Activated CD4-positive, CD25-positive, alpha-beta regulatory T cell treated with anti-CD3 and anti-CD28 coated beads, Interleukin-2, amount 50 U/mL, for 24 hours (primary cell): ENCODE results near the gene NDUFAF4.

Experiments
- ATAC-seq, 2 donors: fragments of 150-1000 bp; cut with Tn5 transposase; one replicate each; pipeline ENCODE4 v1.10.0; 2021; ENCODE audit warnings: mild to moderate bottlenecking in 1 of 2, moderate library complexity in 1 of 2

The NDUFAF4 gene

DNA sequence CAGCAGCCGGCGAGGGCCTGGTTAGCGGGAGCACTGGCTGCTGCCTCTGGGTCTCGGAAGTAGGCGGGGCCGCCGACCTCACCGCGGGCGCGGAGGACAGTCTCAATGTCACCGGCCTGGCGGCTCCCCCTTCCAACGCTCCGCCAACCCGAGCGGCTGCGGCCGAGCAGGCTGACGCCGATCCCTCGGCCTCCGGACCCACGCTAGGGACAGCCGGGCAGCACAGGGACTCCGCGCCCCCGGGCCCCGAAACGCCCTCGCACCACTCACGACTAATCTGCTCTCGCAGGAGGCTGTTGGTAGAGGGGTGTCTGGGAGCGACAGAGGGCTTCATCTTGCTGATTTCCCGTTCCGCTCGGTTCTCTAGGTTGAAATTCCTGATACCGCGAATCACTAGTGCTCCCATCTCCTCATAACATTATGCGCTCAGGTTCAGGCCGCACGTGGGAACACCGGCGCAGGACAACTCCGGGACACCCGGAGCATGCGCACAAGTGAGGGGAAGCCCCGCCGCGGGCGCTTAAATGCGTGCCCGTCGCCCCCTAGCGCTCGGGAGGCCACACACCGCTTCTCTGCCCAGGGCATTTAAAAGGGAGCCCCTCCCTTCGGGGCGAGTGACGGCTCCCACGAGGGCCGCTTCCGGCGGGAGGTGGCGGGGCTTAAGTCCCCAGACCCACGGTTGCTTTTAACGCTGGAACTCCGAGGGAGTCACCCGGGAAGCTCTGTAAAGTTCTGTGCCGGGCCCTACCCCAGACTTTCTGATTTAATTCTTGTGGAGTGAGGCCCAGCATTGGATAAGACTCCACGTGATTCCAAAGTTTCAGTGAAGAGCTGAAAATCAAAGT lies at the start of gene NDUFAF4:
Gene NDUFAF4, minus strand, starts transcription at position 496 of the 845 bp plus-strand sequence. Its CDS starts 90 bp downstream, at position 406.
- ATAC-seq = peak; percentile 92 to 94

DNA sequence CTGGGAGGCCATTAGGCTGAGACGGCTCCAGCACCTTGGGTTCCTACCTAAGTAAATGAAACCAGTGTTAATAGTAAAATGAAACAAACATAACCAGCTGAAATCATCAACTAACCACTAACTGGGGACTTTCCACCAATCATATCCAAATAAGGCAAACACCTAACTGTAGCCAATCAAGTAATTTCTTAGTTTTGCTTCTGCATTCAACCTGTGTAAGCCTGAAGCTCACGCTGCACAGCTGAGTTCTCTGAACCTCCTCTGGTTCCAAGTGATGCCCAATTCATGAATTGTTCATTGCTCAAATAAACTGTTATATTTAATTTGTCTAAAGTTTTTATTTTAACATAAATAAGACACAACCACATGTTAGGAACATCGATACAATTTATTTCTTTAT lies 49.4 kb upstream of the NDUFAF4 start:
- peak; percentile 91 to 94 for ATAC-seq

DNA sequence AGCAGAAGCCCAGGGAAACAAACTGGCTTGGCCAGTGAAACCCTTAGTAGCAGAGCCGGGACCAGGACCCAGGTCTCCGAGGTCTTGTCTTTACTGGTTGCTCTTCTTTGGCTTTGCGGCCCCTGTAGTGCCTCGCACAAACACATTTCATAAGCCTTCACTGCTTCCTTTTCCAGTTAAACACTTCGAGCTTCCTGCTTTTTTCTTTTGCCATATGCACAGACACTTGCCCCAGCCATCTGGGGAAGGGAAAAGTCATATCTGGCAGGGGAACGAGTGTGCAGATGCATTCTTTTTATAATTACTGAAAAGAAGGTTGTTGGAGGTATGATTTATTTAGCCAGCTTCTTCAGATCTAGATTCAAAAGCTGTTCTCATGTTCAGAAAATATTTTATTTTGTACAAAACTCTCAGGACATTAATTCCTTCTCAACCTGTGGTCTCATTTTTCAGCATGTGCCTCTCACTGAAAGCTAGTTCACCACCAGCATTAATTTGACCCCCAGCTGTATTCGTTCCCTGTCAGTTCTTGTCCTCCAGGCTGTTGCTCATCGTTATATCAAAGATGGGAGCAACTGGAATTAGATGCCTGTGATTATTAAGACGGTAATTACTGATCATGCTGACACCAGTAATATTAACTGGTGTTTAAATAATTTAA lies 46.0 kb upstream of the NDUFAF4 start:
- no peak for ATAC-seq

DNA sequence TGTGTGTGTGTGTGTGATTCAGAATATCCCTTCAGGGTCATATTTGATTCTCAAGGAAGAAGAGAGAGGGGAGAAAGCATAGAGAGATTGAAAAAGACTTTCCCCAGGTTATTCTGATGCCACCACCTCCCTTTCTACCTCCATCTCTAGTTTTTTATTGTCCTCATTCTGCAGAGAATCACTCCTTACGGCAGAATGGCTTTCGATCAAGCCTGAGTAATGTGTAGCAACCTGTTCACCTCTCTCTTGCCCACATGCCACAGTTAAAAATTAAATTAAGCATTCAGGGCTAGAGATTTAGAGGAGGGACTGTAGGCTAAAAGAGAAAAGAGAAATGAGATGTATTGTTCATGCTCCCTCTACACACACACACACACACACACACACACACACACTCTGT lies 45.0 kb upstream of the NDUFAF4 start:
- ATAC-seq = no peak

DNA sequence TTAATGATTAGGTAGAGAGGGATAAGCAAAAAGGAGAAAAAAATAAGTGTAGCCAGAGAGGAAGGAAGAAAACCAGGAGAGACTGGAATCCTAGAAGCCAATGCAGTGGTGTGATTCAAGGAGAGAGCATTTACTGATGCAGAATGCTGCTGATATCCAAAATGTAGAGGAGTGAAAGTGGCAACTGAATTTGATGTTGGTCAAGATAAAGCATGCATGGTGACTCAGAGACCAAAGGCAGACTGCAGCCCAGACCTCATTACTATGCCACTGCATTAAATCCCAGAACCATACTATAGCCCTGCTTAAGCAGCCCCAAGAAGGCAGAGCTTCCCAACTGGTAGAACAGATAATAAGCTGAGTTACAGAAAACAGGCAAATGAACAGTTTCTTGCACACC lies 42.6 kb upstream of the NDUFAF4 start:
- ATAC-seq = no peak

DNA sequence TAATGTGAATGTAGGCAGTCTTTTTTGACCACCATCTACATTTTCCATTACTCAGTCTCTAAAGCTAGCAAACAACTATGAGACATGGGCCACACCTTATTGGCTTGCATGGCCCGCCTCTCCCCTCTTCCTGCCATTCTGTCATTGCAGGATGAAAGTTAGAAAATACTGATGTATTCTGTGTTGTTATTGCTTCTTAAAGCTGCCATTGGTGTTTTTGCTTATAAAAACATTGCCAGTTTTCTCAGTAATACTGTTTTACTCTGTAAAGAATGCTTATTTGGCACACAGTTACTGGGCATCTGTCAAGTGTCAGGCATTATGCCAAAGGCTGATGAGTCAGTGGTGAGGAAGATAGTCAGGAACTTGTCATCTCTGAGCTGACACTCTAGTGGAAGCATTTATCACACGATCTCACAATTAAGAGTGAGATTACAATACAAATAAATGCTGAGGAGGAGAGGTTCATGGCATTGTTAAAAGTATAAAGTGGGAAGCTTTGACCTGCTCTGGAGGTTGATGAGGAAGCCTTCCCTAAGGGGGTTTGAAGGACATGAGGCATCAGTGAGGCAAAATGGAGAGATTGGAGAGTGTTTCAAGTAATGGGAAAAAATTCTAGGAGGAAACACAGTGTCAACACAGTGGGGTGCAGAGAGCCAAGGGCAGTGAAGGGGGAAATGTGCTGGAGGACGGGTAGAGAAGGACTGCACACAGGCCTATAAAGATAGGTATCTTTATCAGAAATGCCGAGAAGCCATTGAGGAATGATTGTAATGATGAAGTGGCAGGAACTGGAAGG lies 41.5 kb upstream of the NDUFAF4 start:
- ATAC-seq = peak; percentile 70 to 73

DNA sequence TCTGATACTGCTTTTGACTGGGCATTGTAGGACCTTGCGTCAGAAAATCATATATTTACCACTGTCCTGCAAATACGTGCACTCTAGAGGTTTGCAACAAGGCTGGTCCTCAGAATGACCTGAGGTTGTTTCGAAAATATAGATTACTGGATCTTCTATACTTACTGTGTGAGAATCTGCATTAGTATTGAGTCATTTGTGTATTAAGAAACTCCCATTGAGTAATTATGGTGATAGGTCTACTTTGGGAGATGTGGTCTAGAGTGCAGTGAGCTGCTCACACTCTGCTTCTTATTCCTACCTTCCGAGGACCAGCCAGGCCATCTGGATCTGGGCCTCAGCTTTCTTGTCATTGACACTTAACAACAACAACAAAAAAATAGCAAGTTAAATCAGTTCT lies 36.4 kb upstream of the NDUFAF4 start:
- no peak for ATAC-seq

DNA sequence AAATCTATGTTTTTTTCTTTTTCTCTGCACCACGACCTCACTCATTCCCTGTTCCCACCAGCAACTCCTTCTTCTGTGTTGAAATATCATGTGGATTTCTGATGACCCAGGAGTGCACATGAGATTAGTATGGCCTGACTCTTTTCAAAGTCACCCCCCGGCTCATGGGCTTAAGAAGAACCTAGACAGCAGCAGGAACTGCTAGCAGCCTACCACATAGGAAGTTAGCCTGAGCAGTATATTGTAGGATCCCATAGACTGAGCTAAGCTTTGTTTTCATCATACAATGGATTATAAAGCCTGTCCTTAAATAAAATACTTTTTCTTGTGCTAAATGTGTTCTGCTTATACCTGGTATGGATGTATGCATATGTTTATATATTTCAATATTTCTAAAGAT lies 33.5 kb upstream of the NDUFAF4 start:
- no peak for ATAC-seq

DNA sequence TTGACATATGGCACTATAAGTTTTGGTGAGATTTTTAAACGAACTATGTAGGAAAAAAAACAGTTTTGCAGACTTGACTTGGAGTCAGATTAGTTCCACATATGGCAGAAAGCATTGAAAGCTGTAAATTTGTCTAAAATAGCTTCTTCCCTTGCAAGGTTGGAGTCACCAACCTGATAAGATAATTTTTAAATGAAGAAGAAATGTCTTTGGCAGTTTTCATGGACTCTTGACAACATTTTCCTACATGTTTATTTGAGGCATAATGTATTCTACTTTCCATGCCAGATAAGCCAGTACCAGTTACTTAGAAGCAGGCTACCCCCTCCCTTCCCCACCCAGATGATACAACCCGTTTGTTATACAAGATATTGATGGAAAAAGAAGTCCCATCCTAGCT lies 32.0 kb upstream of the NDUFAF4 start:
- ATAC-seq = no peak

DNA sequence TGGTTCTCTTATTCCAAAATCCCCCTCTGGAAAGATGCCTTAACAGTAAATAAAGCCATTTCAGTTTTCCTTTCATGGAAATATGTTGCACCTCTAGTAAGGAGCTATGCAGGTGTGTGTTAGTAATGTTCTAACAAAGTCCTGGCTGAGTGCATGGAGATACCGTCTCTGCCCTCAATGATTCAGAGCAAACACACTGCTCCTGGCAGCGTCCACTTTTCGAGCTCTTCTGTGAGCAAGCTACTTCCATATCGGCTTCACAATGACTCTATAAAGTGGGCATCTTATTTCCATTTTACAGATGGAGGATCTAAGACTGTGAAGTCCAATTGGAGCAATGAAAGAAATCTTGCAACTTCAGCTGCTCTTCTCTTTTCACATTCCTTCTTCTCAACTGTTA lies 30.0 kb upstream of the NDUFAF4 start:
- no peak for ATAC-seq

DNA sequence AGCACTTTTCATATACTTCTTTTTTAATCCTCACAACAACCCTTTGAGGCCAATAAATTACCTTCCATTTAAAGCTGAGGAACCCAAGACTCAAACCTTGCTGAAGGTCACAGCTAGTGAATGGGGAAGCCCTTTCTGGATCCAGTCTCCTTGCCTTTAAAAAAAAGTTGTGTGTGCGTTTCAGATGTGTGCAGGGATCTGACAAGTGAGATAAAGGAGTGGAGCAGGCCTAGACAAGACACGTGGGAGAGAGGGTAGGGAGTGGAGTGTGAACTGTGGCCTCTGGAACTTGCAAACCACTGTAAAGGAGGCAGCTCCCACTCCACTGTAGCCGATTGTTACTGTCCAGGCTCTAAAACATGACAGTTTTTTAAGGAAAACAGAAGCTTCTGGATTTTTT lies 28.7 kb upstream of the NDUFAF4 start:
- ATAC-seq = no peak

DNA sequence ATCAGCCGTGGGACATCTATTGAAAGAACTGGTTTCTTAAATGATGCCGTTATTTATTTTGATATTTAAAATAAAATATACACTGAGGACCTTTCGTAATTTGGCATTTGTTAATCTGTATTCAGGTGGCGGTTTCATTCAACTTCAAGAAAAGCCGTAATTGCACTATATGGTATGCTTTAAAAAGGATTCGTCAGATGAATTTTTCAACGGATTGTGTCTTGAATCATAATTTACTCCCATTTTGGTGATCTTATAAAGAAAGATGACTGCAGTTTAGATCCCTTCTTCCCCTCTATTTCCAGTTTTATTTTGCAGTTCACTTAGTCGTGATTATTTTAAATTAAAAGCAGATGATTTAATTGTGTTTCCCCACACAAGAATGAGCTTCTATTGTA lies 27.6 kb upstream of the NDUFAF4 start:
- no peak for ATAC-seq

DNA sequence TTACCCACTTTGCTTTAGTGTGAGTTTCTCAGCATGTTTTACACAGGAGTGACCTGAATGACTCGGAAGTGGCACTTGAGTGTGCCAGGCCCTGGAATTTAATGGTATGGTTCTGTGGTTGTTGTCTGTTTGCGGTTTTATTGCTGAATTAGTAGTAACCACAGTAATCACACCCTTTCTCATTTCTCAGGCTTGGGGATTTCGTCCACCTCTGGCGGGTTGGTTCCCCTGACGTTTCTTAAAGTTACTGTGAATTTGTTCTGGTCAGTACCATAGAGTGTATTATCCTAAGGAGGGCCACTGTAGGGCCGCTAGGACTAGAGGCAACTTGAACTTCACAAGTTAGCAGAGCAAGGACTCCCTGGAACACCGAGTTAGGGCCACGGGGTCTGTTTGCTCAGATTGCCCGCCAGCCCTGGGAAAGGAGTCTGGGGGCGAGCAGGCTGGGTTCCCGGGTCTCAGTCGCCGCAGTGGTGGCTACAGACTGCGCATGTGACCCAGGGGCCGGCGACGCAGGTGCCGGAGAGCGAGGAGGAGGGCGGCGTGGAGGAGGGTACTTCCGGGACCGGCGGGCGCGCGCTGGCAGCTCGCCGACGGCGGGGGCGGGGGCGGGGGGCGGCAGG lies 26.3 kb upstream of the NDUFAF4 start:
- peak; percentile 67 for ATAC-seq

DNA sequence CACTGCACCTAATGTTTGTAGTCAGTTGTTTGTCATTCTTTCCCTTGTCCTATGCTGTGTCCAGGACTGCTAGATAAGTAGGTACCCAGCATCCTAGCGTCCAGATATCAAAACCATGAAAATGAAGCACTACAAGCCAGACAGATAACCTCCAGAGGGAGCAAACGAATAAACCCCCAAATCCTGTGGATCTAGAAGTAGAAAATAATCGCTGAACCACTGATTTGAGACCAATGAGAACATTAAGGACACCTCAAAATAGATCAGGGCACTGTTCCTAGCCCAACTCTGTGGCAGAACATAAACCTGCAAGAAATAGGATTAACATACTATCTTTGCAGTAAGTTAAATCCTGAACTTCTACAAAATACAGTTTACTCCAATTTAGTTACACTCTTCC lies 25.7 kb upstream of the NDUFAF4 start:
- no peak for ATAC-seq

DNA sequence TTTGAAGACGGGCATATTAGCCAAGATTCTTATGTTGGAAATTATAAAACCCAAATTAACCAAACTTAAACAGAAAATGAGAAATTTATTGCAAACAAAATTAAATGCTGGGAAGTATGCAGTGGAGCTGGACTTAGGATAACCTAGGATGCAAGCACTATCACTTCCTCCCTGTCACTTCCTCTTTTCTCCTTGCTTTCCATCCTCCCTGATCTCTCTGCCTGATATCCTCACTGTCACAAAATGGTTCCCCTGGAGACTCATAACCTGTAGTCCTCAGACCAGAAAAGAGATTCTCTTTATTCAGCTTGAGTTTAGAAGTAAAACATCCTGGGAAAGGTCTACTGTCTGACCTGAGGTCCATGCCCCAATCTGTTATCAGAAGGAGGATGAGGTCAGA lies 19.4 kb upstream of the NDUFAF4 start:
- ATAC-seq = no peak

DNA sequence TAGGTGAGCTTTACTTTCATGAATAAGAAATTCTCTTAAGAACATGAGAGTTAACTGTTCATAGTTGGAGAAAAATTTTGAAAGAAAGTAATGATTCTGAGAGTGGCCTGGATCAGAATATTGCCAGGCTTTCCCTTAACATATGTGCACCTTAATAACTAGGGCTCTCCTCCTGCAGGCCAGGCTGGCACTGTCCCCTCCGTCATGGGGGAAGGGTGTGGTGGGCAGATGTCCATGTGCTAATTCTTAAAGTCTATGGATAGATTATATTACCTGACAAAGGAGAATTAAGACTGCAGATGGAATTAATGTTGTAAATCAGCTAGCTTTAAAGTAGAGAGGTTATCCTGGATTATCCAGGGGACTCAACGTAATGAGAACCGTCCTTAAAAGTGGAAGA lies 15.9 kb upstream of the NDUFAF4 start:
- no peak for ATAC-seq

DNA sequence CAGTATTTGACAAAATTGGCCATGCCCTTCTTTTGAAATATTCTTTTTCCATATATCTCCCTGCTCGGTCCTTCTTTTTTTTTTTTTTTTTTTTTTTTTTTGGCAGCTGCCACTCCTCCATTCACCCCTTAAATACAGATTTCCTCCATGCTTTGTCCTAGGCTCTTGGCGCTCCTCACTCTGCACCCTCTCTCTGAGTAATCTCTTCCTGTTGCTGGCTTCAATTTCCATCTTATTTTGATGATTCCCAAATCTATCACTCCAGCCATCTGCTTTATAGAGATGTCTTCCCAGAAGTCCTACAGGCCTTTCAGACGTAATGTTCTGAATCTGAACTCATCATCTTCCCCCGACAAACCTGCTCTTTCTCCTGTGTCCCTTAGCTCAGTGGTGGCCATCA lies 14.1 kb upstream of the NDUFAF4 start:
- no peak for ATAC-seq

DNA sequence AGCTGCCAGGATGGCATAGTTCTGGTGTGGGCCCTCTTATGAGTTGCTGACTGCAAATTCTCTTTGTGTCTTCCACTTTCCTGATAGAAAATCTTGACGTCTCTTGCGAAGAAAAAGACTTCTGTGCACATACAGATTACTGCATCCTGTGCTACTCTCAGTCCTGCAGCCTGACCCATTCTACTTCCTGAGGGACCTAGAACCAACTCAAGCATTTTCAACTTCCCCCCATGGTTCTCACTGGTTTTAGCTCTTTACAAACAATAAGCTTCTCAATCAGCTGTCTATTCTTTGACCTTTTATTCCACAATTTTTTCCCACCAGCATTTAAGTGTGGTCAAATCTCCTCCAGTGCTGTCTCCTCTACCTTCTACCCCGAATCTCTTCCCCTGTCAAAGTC lies 13.5 kb upstream of the NDUFAF4 start:
- ATAC-seq = no peak

DNA sequence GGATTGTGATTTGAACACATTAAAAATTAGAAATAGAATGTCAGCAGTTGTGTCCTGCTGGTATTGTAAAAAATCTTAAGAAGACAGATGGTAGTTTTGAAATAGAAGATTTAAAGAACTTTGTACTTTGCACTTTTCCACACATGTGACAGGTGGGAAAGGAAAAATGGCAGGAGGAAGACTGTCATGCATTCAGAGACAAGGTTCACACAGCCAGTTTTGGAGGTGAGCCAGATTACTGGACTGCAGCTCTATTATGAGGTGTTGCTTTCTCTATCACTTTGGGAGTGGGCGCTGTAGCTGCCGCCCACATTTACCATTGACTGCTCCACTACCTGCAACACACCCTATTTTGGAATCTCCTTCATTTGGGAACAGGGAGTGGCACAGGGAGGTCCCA lies 12.1 kb upstream of the NDUFAF4 start:
- no peak for ATAC-seq

DNA sequence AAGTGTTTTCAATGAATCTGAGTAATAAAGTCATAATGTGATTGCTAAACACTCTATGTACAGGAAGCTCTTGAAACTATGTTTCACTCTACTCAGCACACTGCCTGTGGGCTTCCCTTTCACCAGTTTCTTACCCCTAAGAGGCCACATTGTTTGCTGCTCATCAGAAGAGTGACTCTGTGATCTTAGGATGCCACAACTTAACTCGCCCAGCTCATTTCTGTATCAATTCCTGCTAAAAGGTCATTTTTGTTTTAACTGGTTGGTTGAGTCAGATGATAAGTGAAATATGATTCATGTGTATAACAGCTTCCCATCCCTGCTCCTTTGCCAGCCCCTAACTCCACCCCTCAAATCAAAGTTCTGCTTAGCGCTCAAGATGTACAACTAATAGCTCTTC lies 9.8 kb upstream of the NDUFAF4 start:
- peak; percentile 97 to 99 for ATAC-seq

DNA sequence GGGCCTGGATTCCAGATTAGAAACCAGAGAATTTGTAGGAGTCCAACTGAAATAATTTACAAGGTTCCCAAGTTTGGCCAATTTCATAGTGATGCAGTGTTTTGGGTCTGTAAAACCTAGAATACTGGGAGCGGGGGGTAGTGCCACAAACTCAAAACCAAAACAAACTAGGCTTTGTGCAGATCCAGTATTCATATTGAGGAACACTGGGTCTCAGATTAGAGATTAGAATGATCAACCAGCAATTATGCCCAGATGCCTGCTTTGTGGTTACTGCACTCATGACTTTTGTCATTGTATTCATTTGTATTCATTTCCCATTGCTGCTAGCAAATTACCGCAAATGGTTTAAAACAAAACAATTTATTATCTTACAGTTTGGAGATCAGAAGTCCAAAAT lies 3.2 kb upstream of the NDUFAF4 start:
- no peak for ATAC-seq

DNA sequence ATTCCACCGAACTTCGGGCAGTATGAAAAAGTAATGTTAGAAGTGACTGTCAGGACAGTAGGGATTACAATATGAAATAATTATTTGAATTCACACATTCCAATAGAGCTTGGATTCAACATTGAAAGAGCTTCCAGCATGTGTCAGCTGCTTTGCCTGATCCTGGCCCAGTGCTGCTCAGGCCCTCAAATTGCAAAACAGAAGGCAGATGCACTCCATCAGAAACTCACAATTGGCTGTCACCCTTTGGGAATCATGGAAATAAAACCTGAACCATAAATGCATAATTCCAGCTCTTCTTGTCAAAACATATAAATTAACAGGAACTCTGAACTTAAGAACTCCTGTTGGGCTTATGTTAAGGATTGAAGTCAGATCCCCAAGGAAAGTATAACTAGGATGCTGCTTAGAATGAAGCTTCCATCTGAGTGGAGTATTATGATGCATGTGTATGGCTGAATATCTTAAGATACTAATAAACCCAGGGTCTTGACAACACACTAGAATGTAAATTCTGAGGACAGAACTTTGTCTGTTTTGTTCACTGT lies 1.8 kb upstream of the NDUFAF4 start:
- ATAC-seq = no peak

DNA sequence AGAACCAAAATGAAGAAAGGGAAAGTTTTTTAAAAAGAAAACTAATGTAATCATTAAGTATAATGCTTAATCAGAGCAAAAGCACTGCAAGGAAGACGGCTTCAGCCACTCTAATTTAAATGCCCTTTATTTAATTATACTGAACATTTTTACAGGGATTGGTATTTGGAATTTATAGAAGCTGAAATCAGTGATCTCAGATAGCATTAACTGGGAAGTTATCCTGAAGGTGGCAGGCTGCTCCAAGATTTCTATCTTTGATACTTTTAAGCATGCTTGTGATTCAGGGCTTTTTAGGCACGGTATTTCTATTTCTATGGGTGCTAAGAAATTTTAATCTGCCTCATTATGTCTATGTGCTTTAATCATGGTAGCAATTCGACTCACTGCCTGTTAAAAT lies 1.3 kb upstream of the NDUFAF4 start:
- ATAC-seq = no peak
